Stomach (tissue), 19 donors: Measurements from ENCODE around the gene KTN1. TPM values are rescaled to one million over a fixed set of nuclear protein-coding genes. Genes with fewer than 3 reads are reported as not detected.

ENCODE experiments used
- DNase-seq, 2 donors: peaks; one replicate each; pipeline versions ENCODE4 v3.0.0 to v3.0.0-alpha.2; 2013 to 2019
- H3K27ac ChIP-seq, 5 donors: fragments of 200-600 bp in 4 of 5; sonication (generic) in 4 of 5; one replicate each; pipeline ENCODE4 v1.5.1; 2013 to 2019; ENCODE audit warnings: mild to moderate bottlenecking in 1 of 5, moderate library complexity in 1 of 5
- H3K27me3 ChIP-seq, 3 donors: fragments of 200-600 bp; sonication (generic); one replicate each; pipeline ENCODE4 v1.5.1; 2017 to 2019; ENCODE audit warnings: mixed run types in 1 of 3
- H3K36me3 ChIP-seq, 4 donors: fragments of 200-600 bp; sonication (generic); 1 replicate in 3 of 4; 2 replicates in 1 of 4; pipeline ENCODE4 v1.5.1; 2016 to 2019
- H3K4me1 ChIP-seq, 4 donors: fragments of 200-600 bp; sonication (generic); one replicate each; pipeline ENCODE4 v1.5.1; 2016 to 2019
- H3K4me3 ChIP-seq, 4 donors: fragments of 200-600 bp; sonication (generic) in 3 of 4; one replicate each; pipeline ENCODE4 v1.5.1; 2016 to 2019; ENCODE audit warnings: mild to moderate bottlenecking in 1 of 4
- H3K9me3 ChIP-seq, 4 donors: fragments of 200-600 bp; sonication (generic); one replicate each; pipeline ENCODE4 v1.5.1; 2016 to 2019
- EP300 ChIP-seq: sonication (generic); formaldehyde crosslinking; IDR thresholded peaks from one replicate; pipeline ENCODE4 v1.6.1; 2017; ENCODE audit warnings: antibody characterized with exemption
- POLR2A ChIP-seq, 4 donors: fragments of 450-650 bp; IDR thresholded peaks; one replicate each; pipeline ENCODE4 v1.6.1; 2016; ENCODE audit warnings: antibody characterized with exemption in 4 of 4, control low read depth in 2 of 4, mild to moderate bottlenecking in 1 of 4, moderate library complexity in 1 of 4
- POLR2AphosphoS5 ChIP-seq, 3 donors: sonication (generic); formaldehyde crosslinking; IDR thresholded peaks; one replicate each; pipeline ENCODE4 v1.6.1; 2016; ENCODE audit warnings: antibody characterized with exemption in 3 of 3
- WGBS, 5 donors: extraction: QIAGEN DNeasy Blood & Tissue Kit in 3 of 5; methylation state at CpG; one replicate each; pipeline versions ENCODE4 v1.1.5 to v1.1.7; 2013 to 2018; 5-methylcytosine and 5-hydroxymethylcytosine counted together
- intact Hi-C: fragments of 100-400 bp; cut with DNase I; formaldehyde crosslinking; loops from one replicate; pipeline ENCODE4 v1.15.1; 2023; ENCODE audit warnings: low total_unique reads
- long read RNA-seq, 10 donors: transcript quantifications; one replicate each; lab custom pipeline, GENCODE V29; 2026
- polyA plus RNA-seq, 3 donors: library from polyadenylated mRNA; stranded (reverse); fragments of 200-250 nt; gene quantifications; one replicate each; pipeline ENCODE4 v1.2.3, GENCODE V29; 2013
- total RNA-seq, 5 donors: library from RNA; depleted of rRNA; stranded (reverse); fragments of >200 nt; gene quantifications; one replicate each; pipeline versions ENCODE4 v1.1.0 to v1.2.3, GENCODE V29; 2014 to 2016
- TF ChIP-seq, protein P1 (sequence below), 7 experiments: fragments of 450-650 bp in 4 of 7; fragments of 200-600 bp in 3 of 7; sonication (generic) in 3 of 7; IDR thresholded peaks; one replicate each; pipeline ENCODE4 v1.5.1; 2016 to 2019; ENCODE audit warnings: antibody characterized with exemption in 7 of 7, control low read depth in 2 of 7, mild to moderate bottlenecking in 1 of 7
- donor health status: healthy with polysubstance abuse.
- donor health status: Bipolar disorder and iron deficiency.
- donor health status: healthy.

The KTN1 gene, protein sequence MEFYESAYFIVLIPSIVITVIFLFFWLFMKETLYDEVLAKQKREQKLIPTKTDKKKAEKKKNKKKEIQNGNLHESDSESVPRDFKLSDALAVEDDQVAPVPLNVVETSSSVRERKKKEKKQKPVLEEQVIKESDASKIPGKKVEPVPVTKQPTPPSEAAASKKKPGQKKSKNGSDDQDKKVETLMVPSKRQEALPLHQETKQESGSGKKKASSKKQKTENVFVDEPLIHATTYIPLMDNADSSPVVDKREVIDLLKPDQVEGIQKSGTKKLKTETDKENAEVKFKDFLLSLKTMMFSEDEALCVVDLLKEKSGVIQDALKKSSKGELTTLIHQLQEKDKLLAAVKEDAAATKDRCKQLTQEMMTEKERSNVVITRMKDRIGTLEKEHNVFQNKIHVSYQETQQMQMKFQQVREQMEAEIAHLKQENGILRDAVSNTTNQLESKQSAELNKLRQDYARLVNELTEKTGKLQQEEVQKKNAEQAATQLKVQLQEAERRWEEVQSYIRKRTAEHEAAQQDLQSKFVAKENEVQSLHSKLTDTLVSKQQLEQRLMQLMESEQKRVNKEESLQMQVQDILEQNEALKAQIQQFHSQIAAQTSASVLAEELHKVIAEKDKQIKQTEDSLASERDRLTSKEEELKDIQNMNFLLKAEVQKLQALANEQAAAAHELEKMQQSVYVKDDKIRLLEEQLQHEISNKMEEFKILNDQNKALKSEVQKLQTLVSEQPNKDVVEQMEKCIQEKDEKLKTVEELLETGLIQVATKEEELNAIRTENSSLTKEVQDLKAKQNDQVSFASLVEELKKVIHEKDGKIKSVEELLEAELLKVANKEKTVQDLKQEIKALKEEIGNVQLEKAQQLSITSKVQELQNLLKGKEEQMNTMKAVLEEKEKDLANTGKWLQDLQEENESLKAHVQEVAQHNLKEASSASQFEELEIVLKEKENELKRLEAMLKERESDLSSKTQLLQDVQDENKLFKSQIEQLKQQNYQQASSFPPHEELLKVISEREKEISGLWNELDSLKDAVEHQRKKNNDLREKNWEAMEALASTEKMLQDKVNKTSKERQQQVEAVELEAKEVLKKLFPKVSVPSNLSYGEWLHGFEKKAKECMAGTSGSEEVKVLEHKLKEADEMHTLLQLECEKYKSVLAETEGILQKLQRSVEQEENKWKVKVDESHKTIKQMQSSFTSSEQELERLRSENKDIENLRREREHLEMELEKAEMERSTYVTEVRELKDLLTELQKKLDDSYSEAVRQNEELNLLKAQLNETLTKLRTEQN (N-terminal part only)
- 100 to 1,000 TPM in 3 of 5 donors, 10 to 100 TPM in 2; 66.5 to 123 (median 100) TPM for total RNA-seq
- 10 to 100 TPM; 43.3 to 58.7 (median 51.5) TPM for polyA plus RNA-seq
- long read RNA-seq, donor 1, partial matches to known transcripts: 7 of 7 reads
- long read RNA-seq, donor 1, other reads (novel, unspliced or antisense): 0 of 7 reads
- long read RNA-seq, donor 2, partial matches to known transcripts: 16 of 16 reads
- long read RNA-seq, donor 2, other reads (novel, unspliced or antisense): 0 of 16 reads
- long read RNA-seq, donor 3: 0 reads
- long read RNA-seq, donor 4: 0 reads
- long read RNA-seq, donor 5, partial matches to known transcripts: 24 of 24 reads
- long read RNA-seq, donor 5, other reads (novel, unspliced or antisense): 0 of 24 reads
- long read RNA-seq, donor 6, full-length matches to known transcripts: 1 of 47 reads
- long read RNA-seq, donor 6, partial matches to known transcripts: 46 of 47 reads
- long read RNA-seq, donor 6, other reads (novel, unspliced or antisense): 0 of 47 reads
- long read RNA-seq, donor 7, full-length matches to known transcripts: 1 of 15 reads
- long read RNA-seq, donor 7, partial matches to known transcripts: 14 of 15 reads
- long read RNA-seq, donor 7, other reads (novel, unspliced or antisense): 0 of 15 reads
- long read RNA-seq, donor 8, full-length matches to known transcripts: 2 of 13 reads
- long read RNA-seq, donor 8, partial matches to known transcripts: 11 of 13 reads
- long read RNA-seq, donor 8, other reads (novel, unspliced or antisense): 0 of 13 reads
- long read RNA-seq, donor 9, full-length matches to known transcripts: 1 of 34 reads
- long read RNA-seq, donor 9, partial matches to known transcripts: 33 of 34 reads
- long read RNA-seq, donor 9, other reads (novel, unspliced or antisense): 0 of 34 reads
- long read RNA-seq, donor 10: 0 reads

DNA sequence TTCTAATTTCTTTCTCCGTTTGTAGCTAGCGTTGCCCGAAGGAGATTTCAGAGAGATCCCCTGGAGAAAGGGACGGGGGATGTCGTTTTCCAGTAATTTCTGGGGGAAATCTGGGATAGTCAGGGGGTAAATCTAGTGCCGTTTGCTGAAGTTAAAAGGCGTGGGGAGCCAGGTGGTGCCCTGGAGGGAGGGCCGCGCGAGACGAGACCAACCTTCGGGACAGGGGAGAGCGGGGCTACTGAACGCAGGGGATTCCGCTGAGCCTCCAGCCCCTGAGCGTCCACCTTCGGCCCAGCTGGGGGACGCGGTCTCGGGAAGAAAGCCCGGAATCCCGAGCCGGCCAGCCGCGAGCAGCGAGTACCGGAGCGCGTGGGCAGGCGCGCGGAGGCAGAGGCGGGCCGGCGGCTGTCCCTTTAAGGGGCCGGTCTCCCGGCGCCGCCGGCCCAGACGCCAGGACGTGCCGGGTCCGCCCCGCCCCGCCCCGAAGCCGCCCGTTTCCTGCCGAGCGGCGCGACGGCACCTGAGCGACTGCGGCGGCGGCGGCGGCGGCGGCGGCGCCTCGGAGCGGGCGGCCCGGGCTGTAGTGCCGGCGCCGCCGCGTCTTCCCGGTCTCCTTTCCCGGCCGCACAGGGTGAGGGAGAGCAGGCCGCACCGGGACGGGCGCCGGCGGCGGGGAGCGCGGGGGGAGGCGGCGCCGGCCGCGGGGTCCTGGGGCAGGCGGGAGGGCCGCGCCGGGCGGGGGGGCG is at the start of gene KTN1:
TSS of gene KTN1 (plus strand) at position 484 of the 746 bp plus-strand sequence. CDS start 31,842 bp downstream, outside the sequence.
- Histone ChIP-seq H3K4me3 (peak within 1 kb of the TSS; percentile 90 to 97 (median 94)), H3K9me3 (no peaks in the 10 kb centered on the region), H3K4me1 (peaks cover 10 to 52% (median 41%) of the 10 kb centered on the region in 4 donors), H3K27ac (peak within 1 kb of the TSS; percentile 92 to 99 (median 96)), H3K36me3 (no peaks in the 10 kb centered on the region), H3K27me3 (no peaks in the 10 kb centered on the region)
- TF ChIP-seq POLR2AphosphoS5 (IDR thresholded peaks at IDR 0.05): peak in 1 of 3 donors; percentile 25
- TF ChIP-seq POLR2A (IDR thresholded peaks at IDR 0.05): no peak
- intact Hi-C loops: no loop called here
- DNase-seq: peak; percentile 86 to 96
- 0 to 2% (median 1%) methylated on average over 24 to 75 of the region's 96 CpGs for WGBS, 5 donors

DNA sequence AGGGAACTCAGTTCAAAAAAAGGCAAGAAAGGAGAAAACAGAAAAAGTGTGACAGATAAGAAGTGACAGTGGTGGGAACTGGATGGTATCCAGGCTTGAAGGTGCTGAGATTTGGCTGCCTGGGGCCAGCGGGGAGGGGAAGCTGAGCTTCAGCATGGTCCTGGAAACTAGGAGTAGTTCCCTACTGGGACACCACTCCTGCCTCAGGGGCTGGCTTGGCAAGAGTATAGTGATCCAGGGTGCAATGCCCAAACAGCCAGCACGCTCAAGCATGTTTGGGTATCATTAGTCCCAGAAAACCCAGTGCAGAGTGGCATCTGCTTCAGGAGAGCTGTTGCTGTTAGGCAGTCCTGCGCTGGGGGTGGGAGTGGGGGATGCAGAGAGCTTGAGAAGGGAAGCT is 49.5 kb upstream of the KTN1 start:
- Histone ChIP-seq H3K27ac (no peak overlapping the region), H3K4me3 (no peak overlapping the region), H3K9me3 (no peaks in the 10 kb centered on the region), H3K4me1 (no peaks in the 10 kb centered on the region), H3K27me3 (no peaks in the 10 kb centered on the region), H3K36me3 (no peaks in the 10 kb centered on the region)
- no peak for DNase-seq
- TF ChIP-seq, protein P1, sequence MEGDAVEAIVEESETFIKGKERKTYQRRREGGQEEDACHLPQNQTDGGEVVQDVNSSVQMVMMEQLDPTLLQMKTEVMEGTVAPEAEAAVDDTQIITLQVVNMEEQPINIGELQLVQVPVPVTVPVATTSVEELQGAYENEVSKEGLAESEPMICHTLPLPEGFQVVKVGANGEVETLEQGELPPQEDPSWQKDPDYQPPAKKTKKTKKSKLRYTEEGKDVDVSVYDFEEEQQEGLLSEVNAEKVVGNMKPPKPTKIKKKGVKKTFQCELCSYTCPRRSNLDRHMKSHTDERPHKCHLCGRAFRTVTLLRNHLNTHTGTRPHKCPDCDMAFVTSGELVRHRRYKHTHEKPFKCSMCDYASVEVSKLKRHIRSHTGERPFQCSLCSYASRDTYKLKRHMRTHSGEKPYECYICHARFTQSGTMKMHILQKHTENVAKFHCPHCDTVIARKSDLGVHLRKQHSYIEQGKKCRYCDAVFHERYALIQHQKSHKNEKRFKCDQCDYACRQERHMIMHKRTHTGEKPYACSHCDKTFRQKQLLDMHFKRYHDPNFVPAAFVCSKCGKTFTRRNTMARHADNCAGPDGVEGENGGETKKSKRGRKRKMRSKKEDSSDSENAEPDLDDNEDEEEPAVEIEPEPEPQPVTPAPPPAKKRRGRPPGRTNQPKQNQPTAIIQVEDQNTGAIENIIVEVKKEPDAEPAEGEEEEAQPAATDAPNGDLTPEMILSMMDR (IDR thresholded peaks at IDR 0.05): no peak
- TF ChIP-seq EP300 (no peak), POLR2AphosphoS5 (IDR thresholded peaks at IDR 0.05) (no peak), POLR2A (IDR thresholded peaks at IDR 0.05) (no peak)
- 77 to 96% (median 89%) methylated on average over 3 of the region's 3 CpGs for WGBS, 5 donors
- intact Hi-C loops: no loop called here

DNA sequence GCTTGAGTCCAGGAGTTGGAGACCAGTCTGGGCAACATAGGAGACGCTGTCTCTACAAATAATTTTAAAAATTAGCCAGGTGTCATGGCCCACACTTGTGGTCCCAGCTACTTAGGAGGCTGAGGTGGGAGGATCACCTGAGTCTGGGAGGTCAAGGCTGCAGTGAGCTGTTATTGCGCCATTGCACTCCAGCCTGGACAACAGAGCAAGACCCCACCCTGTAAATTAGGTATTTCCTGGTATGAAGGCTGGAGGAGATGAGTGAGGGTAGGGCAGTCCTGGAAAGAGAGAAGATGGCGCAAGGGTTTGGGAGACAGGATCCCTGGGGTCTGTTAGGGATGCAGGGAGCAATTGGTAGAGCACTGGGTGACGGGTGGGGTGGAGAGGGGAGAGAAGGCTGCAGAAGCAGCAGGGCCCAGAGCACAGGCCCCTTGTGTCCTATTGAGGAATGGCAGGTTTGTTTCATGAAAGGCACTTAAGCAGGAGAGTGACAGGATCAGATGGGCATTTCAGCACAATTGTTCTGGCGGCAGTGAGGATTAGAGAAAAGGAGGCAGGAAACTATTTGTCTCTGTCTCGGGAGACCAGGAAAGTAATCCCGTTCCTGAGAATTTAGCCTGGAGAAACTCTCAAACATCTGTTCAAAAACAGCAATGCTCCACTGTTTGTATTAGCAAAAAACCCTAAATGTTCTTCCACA is 47.2 kb upstream of the KTN1 start:
- TF ChIP-seq POLR2A (IDR thresholded peaks at IDR 0.05): no peak
- TF ChIP-seq EP300: no peak
- no peak for TF ChIP-seq POLR2AphosphoS5 (IDR thresholded peaks at IDR 0.05)
- TF ChIP-seq, protein P1 (IDR thresholded peaks at IDR 0.05): no peak
- Histone ChIP-seq H3K4me3 (no peak overlapping the region), H3K36me3 (no peaks in the 10 kb centered on the region), H3K9me3 (peaks cover 0 to 11% (median 5%) of the 10 kb centered on the region in 4 donors), H3K27me3 (no peaks in the 10 kb centered on the region), H3K4me1 (no peaks in the 10 kb centered on the region), H3K27ac (no peak overlapping the region)
- 70 to 85% (median 80%) methylated on average over 7 of the region's 7 CpGs for WGBS, 5 donors
- DNase-seq: no peak
- intact Hi-C loops: no loop called here
